Mammary epithelial cell (primary cell): Measurements from ENCODE around the gene DRICH1.

Source experiments
- CTCF ChIP-seq, 2 donors: IDR thresholded peaks in 1 of 2; conservative IDR thresholded peaks in 1 of 2; 2 replicates each; pipeline ENCODE4 v1.5.1; 2011 to 2012; ENCODE audit warnings: inconsistent platforms in 2 of 2, low read length in 2 of 2, mild to moderate bottlenecking in 2 of 2, control low read depth in 1 of 2, low read depth in 1 of 2; ENCODE audit not compliant: insufficient read depth in 1 of 2; ENCODE audit errors: extremely low read depth in 1 of 2
- EZH2 ChIP-seq: IDR thresholded peaks from 2 replicates; pipeline ENCODE4 v1.6.1; 2012; ENCODE audit warnings: low read length, inconsistent platforms, borderline replicate concordance

- TF ChIP-seq CTCF (conservative IDR thresholded peaks at IDR 0.05 in 1 of 2, IDR thresholded peaks at IDR 0.05 in 1 of 2; ENCODE audit: extremely low read depth in 1 of 2, insufficient read depth in 1 of 2, low read depth in 1 of 2, low read length in 2 of 2) (no peak), EZH2 (no peak)
These were observed 43.6 kb upstream of the DRICH1 start for GRCh38 chr22:23675502-23676415.
